H1 (cell line): Measurements from ENCODE around the gene DENND6B. TPM values are rescaled to one million over a fixed set of nuclear protein-coding genes. Genes with fewer than 3 reads are reported as not detected.

Experiments used
- BRCA1 ChIP-seq: IDR thresholded peaks from 2 replicates; pipeline ENCODE4 v1.6.1; 2012; ENCODE audit warnings: low read depth, low read length, improper control_type of control experiment
- CHD7 ChIP-seq: fragments of 300-600 bp; sonication (generic); IDR thresholded peaks from 2 replicates; pipeline ENCODE4 v1.7.1; 2012; ENCODE audit warnings: low read length, moderate library complexity, mild to moderate bottlenecking, inconsistent platforms; ENCODE audit not compliant: insufficient replicate concordance
- FOSL1 ChIP-seq: IDR thresholded peaks from 2 replicates; pipeline ENCODE4 v1.6.1; 2011; ENCODE audit warnings: mild to moderate bottlenecking, low read depth, low read length, moderate library complexity; ENCODE audit not compliant: insufficient read depth
- POLR2A ChIP-seq, 2 experiments: IDR thresholded peaks; 1 replicate in 1 of 2; 2 replicates in 1 of 2; pipeline ENCODE4 v1.6.1; 2011; ENCODE audit warnings: low read depth in 2 of 2, low read length in 2 of 2, mild to moderate bottlenecking in 2 of 2; ENCODE audit errors: control extremely low read depth in 1 of 2
- RAD21 ChIP-seq, 2 experiments: IDR thresholded peaks in 1 of 2; conservative IDR thresholded peaks in 1 of 2; 2 replicates each; pipeline ENCODE4 v1.6.1; 2011; ENCODE audit warnings: low read depth in 2 of 2, low read length in 2 of 2, improper control_type of control experiment in 1 of 2, inconsistent platforms in 1 of 2, mild to moderate bottlenecking in 1 of 2, moderate library complexity in 1 of 2
- SAP30 ChIP-seq: fragments of 300-600 bp; sonication (generic); IDR thresholded peaks from 2 replicates; pipeline ENCODE4 v1.7.1; 2012; ENCODE audit warnings: low read length, moderate library complexity, mild to moderate bottlenecking, inconsistent platforms; ENCODE audit not compliant: insufficient read depth, insufficient replicate concordance
- SIN3A ChIP-seq, 2 experiments: IDR thresholded peaks in 1 of 2; conservative IDR thresholded peaks in 1 of 2; 2 replicates each; pipeline ENCODE4 v1.6.1; 2011 to 2012; ENCODE audit warnings: low read length in 2 of 2, improper control_type of control experiment in 1 of 2, low read depth in 1 of 2, mild to moderate bottlenecking in 1 of 2
- polyA plus RNA-seq, 7 experiments: library from polyadenylated mRNA; depleted of rRNA in 3 of 7; stranded (reverse) in 5 of 7; unstranded in 2 of 7; fragments of >200 nt in 5 of 7; fragments of 200-250 nt in 2 of 7; gene quantifications; 1 replicate in 5 of 7; 2 replicates in 1 of 7; 4 replicates in 1 of 7; pipeline versions ENCODE4 v1.2.1 to v1.2.3, GENCODE V29; 2011 to 2013; ENCODE audit warnings: missing spikeins in 2 of 7, mixed read lengths in 2 of 7
- total RNA-seq: library from RNA; stranded (reverse); fragmentation: NEBNext Ultra II Directional; extraction: Animal tissue kit (Norgen Biotek cat#: 25700); gene quantifications from 2 replicates; pipeline ENCODE4 v1.2.1, GENCODE V29; 2021
- TF ChIP-seq, protein P1 (sequence below): IDR thresholded peaks from 2 replicates; pipeline ENCODE4 v1.6.1; 2011; ENCODE audit warnings: low read length, improper control_type of control experiment

DENND6B gene
- total and polyA plus RNA-seq, 2 of the 8 experiments (the other 6 are each of a cell fraction or from before 2014, with no cell fraction given) = 1.1 to 1.9 TPM

- no peak for TF ChIP-seq SAP30
- TF ChIP-seq, protein P1, sequence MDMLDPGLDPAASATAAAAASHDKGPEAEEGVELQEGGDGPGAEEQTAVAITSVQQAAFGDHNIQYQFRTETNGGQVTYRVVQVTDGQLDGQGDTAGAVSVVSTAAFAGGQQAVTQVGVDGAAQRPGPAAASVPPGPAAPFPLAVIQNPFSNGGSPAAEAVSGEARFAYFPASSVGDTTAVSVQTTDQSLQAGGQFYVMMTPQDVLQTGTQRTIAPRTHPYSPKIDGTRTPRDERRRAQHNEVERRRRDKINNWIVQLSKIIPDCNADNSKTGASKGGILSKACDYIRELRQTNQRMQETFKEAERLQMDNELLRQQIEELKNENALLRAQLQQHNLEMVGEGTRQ = no peak
- peak in 1 of 2 experiments; percentile 80; a peak in 1 of 4 replicates for TF ChIP-seq SIN3A (conservative IDR thresholded peaks at IDR 0.05 in 1 of 2, IDR thresholded peaks at IDR 0.05 in 1 of 2; ENCODE audit: low read depth in 1 of 2, low read length in 2 of 2)
- TF ChIP-seq FOSL1 = no peak
- no peak for TF ChIP-seq BRCA1
- no peak for TF ChIP-seq CHD7
- TF ChIP-seq RAD21 (IDR thresholded peaks at IDR 0.05 in 1 of 2, conservative IDR thresholded peaks at IDR 0.05 in 1 of 2; ENCODE audit: low read depth in 2 of 2, low read length in 2 of 2) = peak; percentile 15 to 63; a peak in 3 of 4 replicates
- peak in 1 of 2 experiments; percentile 54; a peak in 1 of 3 replicates for TF ChIP-seq POLR2A (IDR thresholded peaks at IDR 0.05; ENCODE audit: control extremely low read depth in 1 of 2, low read depth in 2 of 2, low read length in 2 of 2)
Measured at GRCh38 chr22:50326956-50327710, at the start of gene DENND6B (continued).
